ENCODE data around the gene OMP. TPM values are rescaled to one million over a fixed set of nuclear protein-coding genes. Genes with fewer than 3 reads are reported as not detected.

Gene OMP
- total and polyA plus RNA-seq, 2 of the 13 experiments (the other 11 are each of a cell fraction or from before 2014, with no cell fraction given), result not detected

GRCh38 chr11:77095551-77096490 lies 6.8 kb upstream of the OMP start (continued):
- TF ChIP-seq ZBED4 (CRISPR knock-in tag; IDR thresholded peaks at IDR 0.05; ENCODE audit: borderline replicate concordance), result peak; percentile 83; the same call in 1 of the 2 replicates
- TF ChIP-seq NFKB2 (CRISPR knock-in tag; IDR thresholded peaks at IDR 0.05; ENCODE audit: borderline replicate concordance), result peak; percentile 27; the same call in 1 of the 2 replicates
- peak; percentile 57; the same call in 1 of the 2 replicates for TF ChIP-seq ZXDC (CRISPR knock-in tag; IDR thresholded peaks at IDR 0.05)
- TF ChIP-seq ZNF766 (CRISPR knock-in tag; IDR thresholded peaks at IDR 0.05; ENCODE audit: borderline replicate concordance), result no peak; the same call in 1 of the 2 replicates
- TF ChIP-seq NFYC (CRISPR knock-in tag; IDR thresholded peaks at IDR 0.05), result peak; percentile 32; the same call in 1 of the 2 replicates
- peak; percentile 93 for TF ChIP-seq ZNF574 (CRISPR knock-in tag; IDR thresholded peaks at IDR 0.05)
- TF ChIP-seq SMAD1 (CRISPR knock-in tag; IDR thresholded peaks at IDR 0.05; ENCODE audit: borderline replicate concordance, low read depth), result peak; percentile 81; the same call in 1 of the 2 replicates
- peak; percentile 50 for TF ChIP-seq GATAD2A (CRISPR knock-in tag; IDR thresholded peaks at IDR 0.05)
- peak; percentile 91 for TF ChIP-seq ZNF687 (CRISPR knock-in tag; IDR thresholded peaks at IDR 0.05)
- TF ChIP-seq U2AF2 (IDR thresholded peaks at IDR 0.05; ENCODE audit: low read depth, low read length), result 0 out of 2 replicates have a peak, but pooled peaks have one; percentile 64
- peak; percentile 79; the same call in 1 of the 2 replicates for TF ChIP-seq ETV5 (CRISPR knock-in tag; IDR thresholded peaks at IDR 0.05; ENCODE audit: borderline replicate concordance)
- peak; percentile 47 for TF ChIP-seq ZNF781 (CRISPR knock-in tag; IDR thresholded peaks at IDR 0.05; ENCODE audit: borderline replicate concordance, not compliant biosample characterization)
- TF ChIP-seq MZF1 (CRISPR knock-in tag; IDR thresholded peaks at IDR 0.05; ENCODE audit: borderline replicate concordance), result no peak

Measured in HepG2 (cell line).